IPS DF 6.9 (cell line): ENCODE measurements around the gene DR1.
"Not testable (repeated sequence)": the region's sequence is repeated elsewhere in the genome, so short reads cannot be mapped to it uniquely, and the experiment has no call there.

Experiments used
- DNase-seq: peaks from one replicate; pipeline ENCODE4 v3.0.0-alpha.2; 2013; ENCODE audit warnings: low read depth, low spot score
- H3K27ac ChIP-seq: one replicate; pipeline ENCODE4 v1.5.1; 2013; ENCODE audit warnings: low read length, control low read depth
- H3K27me3 ChIP-seq: 2 replicates; pipeline ENCODE4 v1.6.1; 2013; ENCODE audit warnings: mild to moderate bottlenecking, low read length; ENCODE audit not compliant: control insufficient read depth, insufficient read depth
- H3K36me3 ChIP-seq: 2 replicates; pipeline ENCODE4 v1.6.1; 2013; ENCODE audit warnings: low read length; ENCODE audit not compliant: control insufficient read depth, insufficient read depth
- H3K4me1 ChIP-seq: 2 replicates; pipeline ENCODE4 v1.6.1; 2013; ENCODE audit warnings: low read length; ENCODE audit not compliant: control insufficient read depth, insufficient read depth
- H3K4me3 ChIP-seq: 2 replicates; pipeline ENCODE4 v1.5.1; 2013; ENCODE audit warnings: mild to moderate bottlenecking, low read length
- H3K9me3 ChIP-seq: 2 replicates; pipeline ENCODE4 v1.6.1; 2013; ENCODE audit warnings: low read length, inconsistent platforms; ENCODE audit not compliant: control insufficient read depth, insufficient read depth
- WGBS: extraction: QIAGEN DNeasy Blood & Tissue Kit; methylation state at CpG from one replicate; pipeline ENCODE4 v1.1.7; 2013; ENCODE audit warnings: mixed read lengths, missing lambda C conversion rate; ENCODE audit not compliant: insufficient read length, insufficient coverage; 5-methylcytosine and 5-hydroxymethylcytosine counted together

Gene DR1

DNA sequence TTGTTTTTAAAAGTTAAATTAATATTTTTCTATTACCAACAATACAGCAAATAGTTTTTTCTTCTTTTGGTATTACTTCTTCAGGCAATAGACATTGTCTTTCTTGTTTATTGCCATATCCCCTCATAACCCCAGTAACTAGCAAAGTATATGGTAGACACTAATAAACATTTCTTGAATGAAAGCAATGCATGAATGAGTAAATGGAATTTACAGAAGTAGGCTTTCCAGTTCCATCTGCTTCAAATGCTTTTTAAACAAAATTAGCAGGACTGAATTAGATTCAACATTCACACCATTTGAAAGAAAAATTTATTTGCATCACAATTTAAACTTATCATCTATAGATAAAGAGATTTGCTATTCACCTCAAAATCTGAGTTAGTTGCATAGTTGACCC, 5.6 kb upstream of the DR1 start:
- no peaks in the 10 kb centered on the region for H3K9me3 ChIP-seq
- 0 out of 2 replicates have a peak, but pooled peaks cover 2% of the 10 kb centered on the region for H3K36me3 ChIP-seq
- H3K27ac ChIP-seq = no peak overlapping the region
- peaks cover 5% of the 10 kb centered on the region; the same call in 1 of the 2 replicates for H3K4me1 ChIP-seq
- H3K4me3 ChIP-seq = no peak overlapping the region
- no peaks in the 10 kb centered on the region for H3K27me3 ChIP-seq
- DNase-seq = no peak

DNA sequence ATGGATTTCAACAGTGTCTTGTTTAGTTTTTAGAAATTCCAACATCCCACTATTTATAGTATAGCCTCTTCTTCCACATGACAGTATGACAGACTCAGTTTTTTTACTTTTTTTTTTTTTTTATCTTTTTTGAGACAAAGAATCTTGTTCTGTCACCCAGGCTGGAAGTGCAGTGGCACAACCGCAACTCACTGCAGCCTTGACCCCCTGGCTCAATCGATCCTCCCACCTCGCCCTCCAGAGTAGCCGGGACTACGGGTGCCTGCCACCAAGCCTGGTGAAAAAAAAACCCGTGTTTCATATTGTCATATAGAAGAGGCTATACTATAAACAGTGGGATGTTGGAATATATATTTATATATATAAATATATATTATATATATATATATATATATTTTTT, 1.2 kb upstream of the DR1 start:
- no peak for DNase-seq
- no peaks in the 10 kb centered on the region for H3K36me3 ChIP-seq
- no CpG with 5 or more reads among the region's 6 CpGs for WGBS
- no peaks in the 10 kb centered on the region for H3K9me3 ChIP-seq
- no peaks in the 10 kb centered on the region for H3K27me3 ChIP-seq
- no peak overlapping the region for H3K4me3 ChIP-seq
- peaks cover 5% of the 10 kb centered on the region; the same call in 1 of the 2 replicates for H3K4me1 ChIP-seq
- H3K27ac ChIP-seq = no peak overlapping the region

DNA sequence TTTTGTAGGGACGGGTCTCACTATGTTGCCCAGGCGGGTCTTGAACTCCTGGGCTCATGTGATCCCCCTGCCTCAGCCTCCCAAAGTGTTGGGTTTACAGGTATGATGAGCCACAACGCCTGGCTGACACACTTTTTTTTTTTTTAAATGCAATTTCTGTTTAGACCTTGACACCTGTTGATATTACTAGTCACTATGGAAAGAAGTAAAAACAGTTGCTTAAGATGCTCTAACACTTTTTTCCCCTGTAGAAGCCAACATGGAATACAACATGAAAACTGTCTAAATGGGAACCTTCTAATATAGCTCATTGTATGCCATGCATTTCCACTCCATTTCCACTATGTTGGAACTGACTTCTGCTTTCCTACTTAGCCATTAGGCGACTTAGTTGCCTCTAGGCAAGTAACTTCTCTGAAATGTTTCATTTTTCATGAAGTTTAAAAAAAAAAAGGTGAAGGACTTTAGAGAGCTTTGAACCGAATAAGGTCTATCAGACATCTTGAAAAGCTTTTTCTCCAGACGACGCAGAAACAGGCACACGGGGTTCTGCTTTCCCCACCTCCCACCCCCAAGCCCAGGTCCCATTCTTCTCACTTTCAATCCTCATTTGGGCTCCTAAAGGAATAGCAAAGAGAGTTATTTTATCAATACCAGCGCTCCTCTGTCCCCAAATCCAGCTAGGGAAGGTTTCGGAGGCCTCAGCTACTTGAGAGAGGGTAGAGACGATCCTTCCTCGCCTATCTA, 648 bp upstream of the DR1 start:
- DNase-seq = no peak
- no CpG with 5 or more reads among the region's 12 CpGs for WGBS
- Histone ChIP-seq H3K4me1 (peaks cover 5% of the 10 kb centered on the region; the same call in 1 of the 2 replicates), H3K4me3 (peak overlapping the region; percentile 74), H3K36me3 (no peaks in the 10 kb centered on the region), H3K27me3 (no peaks in the 10 kb centered on the region), H3K27ac (peak overlapping the region; percentile 22), H3K9me3 (no peaks in the 10 kb centered on the region)

DNA sequence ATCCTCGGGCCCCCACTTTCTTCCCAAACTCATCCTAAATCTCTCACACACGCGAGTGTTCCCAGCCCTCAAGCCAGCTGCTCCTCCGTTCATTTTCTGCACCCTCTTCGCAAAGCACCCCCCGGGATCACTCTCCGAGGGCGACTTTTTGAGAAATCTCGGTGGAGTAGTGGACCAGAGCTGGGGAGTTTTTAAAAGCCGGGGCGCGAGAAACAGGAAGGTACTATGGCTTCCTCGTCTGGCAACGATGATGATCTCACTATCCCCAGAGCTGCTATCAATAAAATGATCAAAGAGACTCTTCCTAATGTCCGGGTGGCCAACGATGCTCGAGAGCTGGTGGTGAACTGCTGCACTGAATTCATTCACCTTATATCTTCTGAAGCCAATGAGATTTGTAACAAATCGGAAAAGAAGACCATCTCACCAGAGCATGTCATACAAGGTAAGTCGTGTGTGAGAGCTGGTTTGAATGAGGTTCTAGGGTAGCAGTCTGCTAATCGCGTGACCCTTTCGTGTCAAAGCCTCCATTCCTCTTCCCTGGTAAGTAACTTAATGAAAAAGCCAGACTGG, 800 bp downstream of the DR1 start:
- no peaks in the 10 kb centered on the region for H3K4me1 ChIP-seq
- H3K27me3 ChIP-seq = no peaks in the 10 kb centered on the region
- no CpG with 5 or more reads among the region's 22 CpGs for WGBS
- H3K9me3 ChIP-seq = no peaks in the 10 kb centered on the region
- no peak for DNase-seq
- H3K4me3 ChIP-seq = peak overlapping the region; percentile 74; the same call in 1 of the 2 replicates
- no peak overlapping the region for H3K27ac ChIP-seq
- no peaks in the 10 kb centered on the region for H3K36me3 ChIP-seq

DNA sequence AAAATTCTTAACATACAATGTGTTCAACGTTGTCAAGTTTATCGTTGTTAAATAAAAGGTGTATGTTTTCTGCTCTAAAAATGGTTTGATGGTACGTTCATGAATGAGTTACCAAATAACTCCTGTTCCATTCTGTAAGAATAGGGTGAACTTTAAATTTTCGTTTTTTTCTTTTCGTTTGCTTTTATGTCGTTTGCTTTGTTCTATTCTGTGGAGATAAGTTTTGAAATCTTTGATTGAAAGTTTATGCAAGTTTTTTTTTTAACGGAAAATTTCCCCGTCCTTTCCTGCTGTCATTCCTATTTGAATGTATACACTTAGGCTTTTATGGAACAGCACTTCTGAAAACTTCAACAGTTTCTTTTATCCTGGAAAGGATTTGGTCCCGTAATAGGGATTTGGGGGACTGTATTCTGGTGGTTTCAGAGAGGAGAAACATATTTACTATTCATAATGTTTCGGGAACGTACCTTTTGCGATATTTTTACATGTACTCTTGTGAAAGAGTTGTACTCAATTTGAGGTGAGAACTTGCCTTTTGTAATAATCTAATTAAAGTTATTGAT, 1.7 kb downstream of the DR1 start:
- Histone ChIP-seq H3K27ac (no peak overlapping the region), H3K4me3 (peak overlapping the region; percentile 74; the same call in 1 of the 2 replicates), H3K36me3 (no peaks in the 10 kb centered on the region), H3K9me3 (no peaks in the 10 kb centered on the region), H3K4me1 (no peaks in the 10 kb centered on the region), H3K27me3 (no peaks in the 10 kb centered on the region)
- no peak for DNase-seq
- WGBS = no CpG with 5 or more reads among the region's 12 CpGs

DNA sequence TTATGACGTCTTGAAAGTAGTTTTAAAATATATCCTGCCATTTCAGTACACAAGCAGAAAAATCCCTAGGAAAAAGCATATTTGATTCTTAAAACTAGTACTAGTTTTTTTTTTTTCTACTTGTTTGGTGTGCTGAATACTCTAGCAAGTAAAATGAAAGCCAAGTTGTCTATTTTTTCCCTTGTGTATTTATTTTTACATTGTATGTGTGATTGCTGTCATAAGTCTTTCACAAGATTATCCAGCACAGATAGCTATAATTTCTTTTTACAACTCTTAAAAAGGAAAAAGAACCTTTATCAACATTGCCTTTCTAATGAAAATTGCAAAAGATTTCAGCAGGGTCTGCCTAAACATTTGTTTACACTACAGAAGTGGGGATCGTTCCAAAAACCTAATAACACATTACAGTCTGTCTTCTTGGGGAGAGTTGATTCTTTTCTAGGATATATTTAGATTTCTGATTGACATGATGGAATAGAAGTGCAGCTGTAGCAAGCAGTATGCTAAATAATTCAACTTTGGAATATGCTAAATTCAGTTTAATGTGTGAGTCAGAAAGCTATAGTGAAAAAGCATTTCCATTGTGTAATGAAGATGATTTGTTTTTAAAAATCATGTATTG, 2.5 kb downstream of the DR1 start:
- no peaks in the 10 kb centered on the region for H3K36me3 ChIP-seq
- no peak overlapping the region; the same call in 1 of the 2 replicates for H3K4me3 ChIP-seq
- H3K27me3 ChIP-seq = no peaks in the 10 kb centered on the region
- no peak overlapping the region for H3K27ac ChIP-seq
- no peaks in the 10 kb centered on the region for H3K9me3 ChIP-seq
- WGBS = no CpG with 5 or more reads among the region's 2 CpGs
- no peak for DNase-seq
- H3K4me1 ChIP-seq = no peaks in the 10 kb centered on the region

DNA sequence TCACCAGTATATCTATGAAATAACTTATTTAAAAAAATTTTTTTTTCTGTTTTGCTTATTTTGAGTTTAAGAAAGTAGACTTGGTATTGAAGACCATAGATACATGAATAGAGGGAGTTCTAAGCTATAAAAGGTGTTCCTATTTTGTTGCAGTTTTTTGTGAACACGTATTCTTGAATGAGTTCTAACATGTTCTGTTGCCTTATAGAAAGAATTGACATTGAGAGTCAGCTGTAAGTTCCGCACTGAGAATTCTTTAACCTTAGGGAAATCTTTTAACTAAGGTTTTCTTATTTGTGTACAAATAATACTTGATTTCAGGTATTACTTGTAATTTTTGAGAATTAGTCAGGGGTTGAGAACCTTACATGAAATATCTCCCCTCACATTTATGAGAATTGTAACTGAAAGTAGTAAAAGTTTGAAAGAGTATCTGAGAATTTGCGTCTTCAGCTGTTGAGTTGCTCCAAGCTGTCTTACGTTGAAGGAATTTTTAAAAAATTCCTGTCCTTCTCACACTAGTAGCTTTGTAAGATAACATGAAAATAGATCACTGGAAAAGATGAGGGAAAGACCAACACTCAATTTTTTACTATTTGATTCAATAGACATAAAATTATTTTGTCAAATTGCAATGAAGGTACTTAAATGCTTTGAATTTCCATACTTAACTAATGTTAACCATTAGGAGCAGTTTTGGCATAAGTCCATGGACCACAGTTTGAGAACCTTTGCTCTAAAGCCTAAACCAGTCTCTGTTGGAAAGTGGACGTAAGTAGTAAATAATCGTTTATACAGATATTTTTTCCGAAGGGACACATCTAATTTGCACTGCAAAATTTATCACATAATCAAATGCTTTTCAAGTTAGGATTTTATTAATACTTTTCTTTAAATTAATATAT, 3.8 kb downstream of the DR1 start:
- no peak for DNase-seq
- H3K9me3 ChIP-seq = no peaks in the 10 kb centered on the region
- WGBS = no CpG with 5 or more reads among the region's 7 CpGs
- H3K4me1 ChIP-seq = no peaks in the 10 kb centered on the region
- no peak overlapping the region for H3K27ac ChIP-seq
- H3K4me3 ChIP-seq = no peak overlapping the region
- no peaks in the 10 kb centered on the region for H3K36me3 ChIP-seq
- no peaks in the 10 kb centered on the region for H3K27me3 ChIP-seq

DNA sequence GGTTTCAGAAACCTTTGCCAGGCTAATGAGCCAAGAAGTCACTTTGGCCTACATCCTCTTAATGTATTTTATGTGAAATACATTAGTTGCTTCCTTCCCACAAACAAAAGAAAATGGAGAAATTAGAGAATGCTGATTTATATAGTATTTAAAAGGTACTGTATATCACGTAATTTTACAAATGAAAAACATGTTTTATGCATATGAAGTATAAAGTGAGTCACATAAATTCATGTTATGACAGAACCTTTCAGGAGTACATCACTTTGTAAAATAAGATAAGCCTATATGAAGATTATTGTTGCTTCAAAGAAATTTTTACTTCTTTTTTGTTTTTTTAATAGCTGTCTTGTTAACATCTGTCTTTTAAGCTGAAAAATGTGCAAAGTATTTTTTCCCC, 4.6 kb downstream of the DR1 start:
- Histone ChIP-seq H3K27ac (no peak overlapping the region), H3K36me3 (no peaks in the 10 kb centered on the region; the same call in 1 of the 2 replicates), H3K9me3 (no peaks in the 10 kb centered on the region), H3K4me1 (no peaks in the 10 kb centered on the region), H3K4me3 (no peak overlapping the region), H3K27me3 (no peaks in the 10 kb centered on the region)
- DNase-seq = no peak
- WGBS = no CpG with 5 or more reads among the region's 1 CpG

DNA sequence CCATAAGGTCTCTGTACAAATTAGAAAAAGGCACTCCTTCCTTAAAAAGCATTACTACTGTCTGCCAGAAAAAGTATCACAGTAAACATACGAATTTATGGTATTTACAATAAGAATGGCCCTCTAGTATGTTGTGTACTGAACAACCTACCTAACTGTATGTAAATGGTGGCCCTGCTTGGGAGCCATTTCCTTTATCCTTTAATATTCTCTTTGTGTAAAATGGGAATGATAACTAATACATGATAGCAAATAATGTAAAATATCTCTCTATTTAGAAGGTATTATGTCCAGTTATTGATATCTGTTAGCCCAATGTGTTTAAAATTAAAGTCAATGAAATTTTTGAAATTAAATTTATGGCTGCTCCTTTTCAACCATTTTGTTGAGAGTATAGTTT, 5.2 kb downstream of the DR1 start:
- H3K27ac ChIP-seq = no peak overlapping the region
- H3K4me3 ChIP-seq = no peak overlapping the region
- no peaks in the 10 kb centered on the region for H3K9me3 ChIP-seq
- DNase-seq = no peak
- WGBS = no CpG with 5 or more reads among the region's 1 CpG
- no peaks in the 10 kb centered on the region for H3K27me3 ChIP-seq
- no peaks in the 10 kb centered on the region; the same call in 1 of the 2 replicates for H3K36me3 ChIP-seq
- no peaks in the 10 kb centered on the region for H3K4me1 ChIP-seq

DNA sequence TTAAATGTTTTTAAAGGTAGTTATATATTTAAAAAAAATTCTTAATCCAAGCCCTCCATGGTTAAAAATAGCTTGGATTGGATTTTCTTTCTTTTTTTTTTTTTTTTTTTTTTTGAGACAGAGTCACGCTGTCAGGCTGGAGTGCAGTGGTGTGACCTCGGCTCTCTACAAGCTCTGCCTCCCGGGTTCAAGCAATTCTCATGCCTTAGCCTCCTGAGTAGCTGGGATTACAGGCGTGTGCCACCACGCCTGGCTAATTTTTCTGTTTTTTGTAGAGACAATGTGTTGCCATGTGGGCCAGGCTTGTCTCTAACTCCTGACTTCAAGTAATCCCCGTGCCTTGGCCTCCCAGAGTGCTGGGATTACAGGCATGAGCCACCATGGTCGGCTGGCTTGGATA, 5.6 kb downstream of the DR1 start:
- H3K36me3 ChIP-seq, H3K27ac ChIP-seq, H3K4me3 ChIP-seq, H3K9me3 ChIP-seq, H3K4me1 ChIP-seq, H3K27me3 ChIP-seq, DNase-seq: not testable (repeated sequence)
- WGBS = no CpG with 5 or more reads among the region's 7 CpGs
